Measurements from ENCODE around the gene AJAP1. TPM values are rescaled to one million over a fixed set of nuclear protein-coding genes. Genes with fewer than 3 reads are reported as not detected.

AJAP1 gene
- total and polyA plus RNA-seq, 2 donors (not counting 1 experiment from before 2014, with no cell fraction given): not detected

GRCh38 chr1:4767308-4767707 lies 112.9 kb downstream of the AJAP1 start:
- DNase-seq (no peak), ATAC-seq (ENCODE audit: low read depth) (no peak)
- Histone ChIP-seq H3K27me3 (replicated peaks in 1 of 4; ENCODE audit: control extremely low read depth in 1 of 4, control insufficient read depth in 3 of 4, insufficient read depth in 4 of 4, low read length in 3 of 4) (no peaks in the 10 kb centered on the region), H2AFZ (ENCODE audit: insufficient read depth, low read depth, low read length, poor library complexity, severe bottlenecking) (no peak overlapping the region), H3K4me2 (replicated peaks; ENCODE audit: low read depth, low read length, poor library complexity, severe bottlenecking) (no peak overlapping the region), H3K79me2 (ENCODE audit: control insufficient read depth, insufficient read depth, low read length) (no peaks in the 10 kb centered on the region), H3K4me3 (ENCODE audit: control extremely low read depth in 1 of 5, extremely low read depth in 1 of 5, insufficient read depth in 1 of 5, low read depth in 2 of 5, low read length in 4 of 5) (no peak overlapping the region), H3K27ac (ENCODE audit: low read length in 2 of 2) (no peak overlapping the region), H3K9ac (ENCODE audit: low read length) (no peak overlapping the region), H3K36me3 (replicated peaks in 1 of 2; ENCODE audit: control extremely low read depth in 1 of 2, control insufficient read depth in 1 of 2, extremely low read depth in 1 of 2, insufficient read depth in 2 of 2, low read length in 1 of 2) (no peaks in the 10 kb centered on the region), H3K9me3 (ENCODE audit: control extremely low read depth in 1 of 3, control insufficient read depth in 2 of 3, insufficient read depth in 1 of 3, low read length in 2 of 3) (no peaks in the 10 kb centered on the region), H4K20me1 (ENCODE audit: control insufficient read depth, insufficient read depth, low read length, poor library complexity, severe bottlenecking) (no peaks in the 10 kb centered on the region), H3K4me1 (ENCODE audit: control insufficient read depth in 2 of 2, insufficient read depth in 2 of 2, low read length in 2 of 2) (no peaks in the 10 kb centered on the region)
- Mint-ChIP-seq H3K9me3 (ENCODE audit: insufficient read depth) (no peaks in the 10 kb centered on the region), H3K27me3 (no peaks in the 10 kb centered on the region), H3K4me3 (no peak overlapping the region), H3K27ac (no peak overlapping the region), H3K4me1 (no peaks in the 10 kb centered on the region)
- 97% methylated on average over 4 of the region's 4 CpGs for WGBS (ENCODE audit: insufficient coverage)
- POLR2A ChIA-PET: no interaction called here
- intact Hi-C loops (cut with micrococcal nuclease): no loop called here
- TF ChIP-seq, protein P1, sequence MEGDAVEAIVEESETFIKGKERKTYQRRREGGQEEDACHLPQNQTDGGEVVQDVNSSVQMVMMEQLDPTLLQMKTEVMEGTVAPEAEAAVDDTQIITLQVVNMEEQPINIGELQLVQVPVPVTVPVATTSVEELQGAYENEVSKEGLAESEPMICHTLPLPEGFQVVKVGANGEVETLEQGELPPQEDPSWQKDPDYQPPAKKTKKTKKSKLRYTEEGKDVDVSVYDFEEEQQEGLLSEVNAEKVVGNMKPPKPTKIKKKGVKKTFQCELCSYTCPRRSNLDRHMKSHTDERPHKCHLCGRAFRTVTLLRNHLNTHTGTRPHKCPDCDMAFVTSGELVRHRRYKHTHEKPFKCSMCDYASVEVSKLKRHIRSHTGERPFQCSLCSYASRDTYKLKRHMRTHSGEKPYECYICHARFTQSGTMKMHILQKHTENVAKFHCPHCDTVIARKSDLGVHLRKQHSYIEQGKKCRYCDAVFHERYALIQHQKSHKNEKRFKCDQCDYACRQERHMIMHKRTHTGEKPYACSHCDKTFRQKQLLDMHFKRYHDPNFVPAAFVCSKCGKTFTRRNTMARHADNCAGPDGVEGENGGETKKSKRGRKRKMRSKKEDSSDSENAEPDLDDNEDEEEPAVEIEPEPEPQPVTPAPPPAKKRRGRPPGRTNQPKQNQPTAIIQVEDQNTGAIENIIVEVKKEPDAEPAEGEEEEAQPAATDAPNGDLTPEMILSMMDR (IDR thresholded peaks at IDR 0.05): no peak
- no peak for TF ChIP-seq EZH2 (IDR thresholded peaks at IDR 0.05; ENCODE audit: borderline replicate concordance, insufficient read depth, low read depth, low read length, poor library complexity, severe bottlenecking)
- CTCF ChIA-PET: no interaction called here

DNA sequence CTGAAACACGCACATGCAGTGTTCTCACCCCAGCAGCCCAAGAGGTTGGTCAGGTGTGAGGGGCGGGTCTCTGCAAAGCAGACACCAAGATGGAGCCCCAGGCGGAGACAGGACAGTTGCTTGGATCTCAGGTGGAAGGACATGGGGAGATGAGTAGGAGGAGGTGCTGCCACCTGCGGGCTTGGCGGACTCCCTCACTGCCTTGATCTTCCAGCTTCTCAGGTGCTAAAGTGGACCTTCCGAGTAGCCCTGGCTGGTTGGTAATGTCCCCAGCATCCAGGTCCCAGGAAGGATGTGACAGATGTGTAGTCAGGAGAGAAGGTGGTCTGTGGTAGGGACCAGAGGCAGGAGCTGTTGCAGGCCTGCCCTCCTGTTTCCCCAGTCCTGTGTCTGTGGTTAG lies 114.1 kb downstream of the AJAP1 start:
- no peak for DNase-seq
- Mint-ChIP-seq H3K4me3 (no peak overlapping the region), H3K27ac (no peak overlapping the region), H3K27me3 (no peaks in the 10 kb centered on the region), H3K4me1 (no peaks in the 10 kb centered on the region), H3K9me3 (ENCODE audit: insufficient read depth) (no peaks in the 10 kb centered on the region)
- H2AFZ ChIP-seq (ENCODE audit: insufficient read depth, low read depth, low read length, poor library complexity, severe bottlenecking): no peak overlapping the region
- TF ChIP-seq, protein P1 (IDR thresholded peaks at IDR 0.05): no peak
- no peak for TF ChIP-seq EZH2 (IDR thresholded peaks at IDR 0.05; ENCODE audit: borderline replicate concordance, insufficient read depth, low read depth, low read length, poor library complexity, severe bottlenecking)
- ATAC-seq (ENCODE audit: low read depth): no peak
- H3K9ac ChIP-seq (ENCODE audit: low read length): no peak overlapping the region
- no peaks in the 10 kb centered on the region for H4K20me1 ChIP-seq (ENCODE audit: control insufficient read depth, insufficient read depth, low read length, poor library complexity, severe bottlenecking)
- H3K9me3 ChIP-seq (ENCODE audit: control extremely low read depth in 1 of 3, control insufficient read depth in 2 of 3, insufficient read depth in 1 of 3, low read length in 2 of 3): no peaks in the 10 kb centered on the region
- H3K4me1 ChIP-seq (ENCODE audit: control insufficient read depth in 2 of 2, insufficient read depth in 2 of 2, low read length in 2 of 2): no peaks in the 10 kb centered on the region
- H3K79me2 ChIP-seq (ENCODE audit: control insufficient read depth, insufficient read depth, low read length): no peaks in the 10 kb centered on the region
- H3K4me3 ChIP-seq (ENCODE audit: control extremely low read depth in 1 of 5, extremely low read depth in 1 of 5, insufficient read depth in 1 of 5, low read depth in 2 of 5, low read length in 4 of 5): no peak overlapping the region
- ChIA-PET POLR2A (no interaction called here), CTCF (no interaction called here)
- intact Hi-C loops (cut with micrococcal nuclease): no loop called here
- no peak overlapping the region for H3K4me2 ChIP-seq (replicated peaks; ENCODE audit: low read depth, low read length, poor library complexity, severe bottlenecking)
- no peak overlapping the region for H3K27ac ChIP-seq (ENCODE audit: low read length in 2 of 2)
- no peaks in the 10 kb centered on the region for H3K36me3 ChIP-seq (replicated peaks in 1 of 2; ENCODE audit: control extremely low read depth in 1 of 2, control insufficient read depth in 1 of 2, extremely low read depth in 1 of 2, insufficient read depth in 2 of 2, low read length in 1 of 2)
- WGBS (ENCODE audit: insufficient coverage): 89% methylated on average over 6 of the region's 6 CpGs
- no peaks in the 10 kb centered on the region for H3K27me3 ChIP-seq (replicated peaks in 1 of 4; ENCODE audit: control extremely low read depth in 1 of 4, control insufficient read depth in 3 of 4, insufficient read depth in 4 of 4, low read length in 3 of 4)

All from B cell (primary cell).